Frontal cortex (tissue), 4 donors: ENCODE data around the gene DENND5A. TPM values are rescaled to one million over a fixed set of nuclear protein-coding genes. Genes with fewer than 3 reads are reported as not detected.
"Not testable (repeated sequence)": the region's sequence is repeated elsewhere in the genome, so short reads cannot be mapped to it uniquely, and the experiment has no call there.

ENCODE experiments used
- DNase-seq, 2 donors: peaks; one replicate each; pipeline ENCODE4 v3.0.0; 2012; ENCODE audit warnings: low spot score in 2 of 2
- FAIRE-seq: peaks from 2 replicates; lab custom pipeline; 2012; peaks lifted over from hg19 to GRCh38; lab: Jason Lieb, UNC
- total RNA-seq: library from RNA; depleted of rRNA; stranded (reverse); fragments of >200 nt; gene quantifications from one replicate; pipeline ENCODE4 v1.2.3, GENCODE V29; 2014
- donor health status: control.
- donor health status: control.
- donor health status: control.

Gene DENND5A
- total RNA-seq, 1 donor from 2014 or later = 119 TPM

- DNase-seq = no peak
- FAIRE-seq = no peak
These were observed 45.6 kb downstream of the DENND5A start for GRCh38 chr11:9219572-9219971.

DNA sequence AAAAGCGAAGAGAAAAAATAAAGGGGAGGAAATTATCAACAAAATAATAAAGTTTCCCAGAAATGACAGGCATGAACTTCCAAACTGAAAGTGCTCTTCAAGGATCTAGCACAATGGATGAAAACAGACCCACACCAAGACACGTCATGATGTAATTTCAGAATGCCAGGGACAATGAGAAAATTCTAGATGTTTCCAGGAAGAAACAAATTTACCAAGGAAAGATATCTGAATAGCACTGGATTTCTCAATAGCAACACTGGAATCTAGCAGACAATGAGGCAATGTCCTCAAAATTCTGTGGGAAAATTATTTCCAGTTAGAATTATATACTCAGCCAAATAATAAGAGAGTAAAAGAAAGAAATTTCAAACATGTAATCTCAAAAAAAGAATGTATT, 46.0 kb downstream of the DENND5A start:
- no peak for FAIRE-seq
- no peak for DNase-seq

- DNase-seq = no peak
- FAIRE-seq = no peak
These were observed 50.4 kb downstream of the DENND5A start for GRCh38 chr11:9214765-9215164.

DNA sequence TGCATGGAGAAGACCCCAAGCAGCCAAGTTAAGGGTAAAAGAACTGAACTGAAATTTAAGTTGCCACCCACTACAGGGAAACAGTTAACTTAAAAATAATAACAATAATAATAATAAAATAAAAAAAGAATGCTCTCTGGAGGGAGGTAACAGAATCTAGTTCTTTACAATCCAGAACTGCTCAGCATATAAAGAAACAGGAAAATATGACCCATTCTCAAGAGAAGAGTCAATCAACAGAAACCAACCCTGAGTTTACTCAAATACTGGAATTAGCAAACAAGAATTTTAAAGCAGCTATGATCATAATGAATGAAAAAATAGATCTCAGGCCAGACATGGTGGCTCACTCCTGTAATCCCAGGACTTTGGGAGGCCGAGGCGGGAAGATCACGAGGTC, 53.8 kb downstream of the DENND5A start:
- FAIRE-seq = no peak
- DNase-seq = no peak

DNA sequence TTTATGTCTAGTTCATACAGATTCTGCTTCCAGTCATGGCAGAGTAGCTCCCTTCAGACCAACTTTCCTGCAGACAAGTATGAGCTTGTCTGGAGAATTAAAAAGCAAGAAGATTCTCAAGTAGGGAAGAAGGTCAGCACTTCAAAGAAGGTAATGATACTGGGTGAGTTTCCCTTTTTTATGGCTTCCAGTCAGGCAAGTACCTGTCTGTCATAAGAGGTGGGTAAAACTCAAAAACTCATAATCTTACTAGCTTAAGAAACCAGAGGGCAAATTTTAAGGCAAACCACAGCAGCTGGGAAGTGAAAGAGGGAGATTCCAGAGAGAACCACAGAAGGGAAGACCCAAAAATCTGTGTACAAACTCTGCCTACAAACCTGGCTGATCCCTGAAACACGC, 54.2 kb downstream of the DENND5A start:
- DNase-seq (no peak), FAIRE-seq (no peak)

- FAIRE-seq (no peak), DNase-seq (no peak)
These were observed 54.8 kb downstream of the DENND5A start for GRCh38 chr11:9210224-9210921.

- DNase-seq, FAIRE-seq: not testable (repeated sequence)
These were observed 55.5 kb downstream of the DENND5A start for GRCh38 chr11:9209604-9210003.

GRCh38 chr11:9208726-9209501, 56.2 kb downstream of the DENND5A start:
- FAIRE-seq (no peak), DNase-seq (no peak)

DNA sequence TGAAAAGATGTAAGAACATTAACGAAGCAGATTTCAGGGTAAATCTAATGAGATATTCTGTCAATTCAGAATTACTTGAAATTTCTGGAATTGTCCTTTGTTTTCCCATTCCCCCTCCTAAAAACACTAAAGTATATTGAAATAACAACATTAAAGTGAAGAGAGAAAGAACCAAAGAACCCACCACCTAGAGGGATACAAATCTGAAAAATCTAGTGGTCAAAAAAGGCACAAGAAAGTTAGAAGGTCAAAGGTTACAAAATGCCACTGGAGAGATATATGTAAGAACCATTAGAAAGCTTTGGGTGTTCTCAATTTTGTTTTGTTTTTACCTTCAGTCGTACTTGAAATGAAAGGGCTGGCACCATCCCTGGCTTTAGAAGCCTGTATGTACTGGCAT, 57.9 kb downstream of the DENND5A start:
- DNase-seq = no peak
- no peak for FAIRE-seq

DNA sequence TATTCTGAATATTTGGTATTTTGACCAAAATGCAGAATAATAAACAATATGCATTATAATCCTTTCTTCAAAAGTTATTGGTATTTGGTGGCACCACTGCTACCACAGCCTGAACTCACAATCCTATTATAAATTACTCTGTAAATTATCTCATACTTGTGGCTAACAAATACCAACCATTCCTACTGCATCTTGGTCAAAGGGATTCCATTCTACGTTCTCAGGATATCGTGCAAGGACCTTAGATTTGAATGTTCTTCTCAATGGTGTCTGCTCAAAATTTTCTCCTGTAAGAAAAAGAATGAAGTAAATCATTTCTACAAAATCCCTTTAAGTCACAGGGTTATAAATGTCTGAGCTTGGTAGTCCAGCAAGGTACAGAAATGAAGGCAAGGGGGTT, 58.7 kb downstream of the DENND5A start:
- DNase-seq (no peak), FAIRE-seq (no peak)

GRCh38 chr11:9203691-9204311, 61.3 kb downstream of the DENND5A start:
- DNase-seq = peak in 1 of 2 donors; percentile 6
- no peak for FAIRE-seq

- DNase-seq (no peak), FAIRE-seq (no peak)
These were observed 63.6 kb downstream of the DENND5A start for GRCh38 chr11:9201372-9202162.

DNA sequence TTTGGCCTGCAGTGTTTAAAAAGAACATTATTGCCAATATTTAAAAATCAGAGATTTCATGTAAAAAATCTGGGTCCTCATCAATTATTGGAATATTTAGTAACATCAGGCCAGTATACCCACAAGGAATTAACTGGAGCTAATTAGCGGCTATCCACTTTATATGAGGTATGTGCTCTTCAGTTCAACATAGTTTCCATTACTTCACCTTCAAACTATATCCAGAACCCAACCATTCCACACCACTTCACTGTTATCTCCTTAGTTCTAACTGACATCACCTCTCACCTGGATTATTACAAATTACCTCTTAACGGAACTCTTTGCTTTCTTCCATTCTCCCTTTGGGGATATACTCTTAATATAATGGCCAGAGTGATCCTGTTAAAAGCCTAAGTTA, 64.7 kb downstream of the DENND5A start:
- FAIRE-seq (no peak), DNase-seq (no peak)

GRCh38 chr11:9193316-9193715, 71.8 kb downstream of the DENND5A start:
- FAIRE-seq (no peak), DNase-seq (no peak)

- no peak for DNase-seq
- no peak for FAIRE-seq
These were observed 72.6 kb downstream of the DENND5A start for GRCh38 chr11:9192561-9192960.

GRCh38 chr11:9190326-9191016, 74.7 kb downstream of the DENND5A start:
- FAIRE-seq, DNase-seq: not testable (repeated sequence)

- not testable (repeated sequence) for DNase-seq, FAIRE-seq
These were observed 76.3 kb downstream of the DENND5A start for GRCh38 chr11:9188860-9189259.

DNA sequence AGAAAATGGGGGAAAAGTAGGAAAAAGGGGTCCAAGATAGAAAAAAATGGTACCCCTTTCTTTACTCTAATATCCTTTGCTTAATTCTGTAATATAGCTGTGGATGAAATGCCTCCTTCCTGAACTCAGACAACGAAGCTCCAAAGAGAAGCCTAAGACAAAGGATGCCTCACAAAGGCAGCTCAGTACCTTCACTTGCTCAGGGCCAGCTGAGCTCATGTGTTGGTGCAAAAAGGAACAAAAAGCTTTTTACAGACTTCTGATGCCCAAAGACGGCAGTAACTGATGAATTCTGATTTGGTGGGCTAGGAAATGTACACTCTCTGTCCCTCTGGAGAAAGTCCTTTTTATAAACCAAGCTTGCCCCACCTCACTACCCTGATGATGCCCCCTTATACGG, 77.5 kb downstream of the DENND5A start:
- no peak for FAIRE-seq

GRCh38 chr11:9184516-9184915, 80.6 kb downstream of the DENND5A start:
- DNase-seq = no peak
- FAIRE-seq = no peak

More for the DNA sequence above, 77.5 kb downstream of the DENND5A start:
- DNase-seq = no peak
